ENCODE data around the gene KAZN.

DNA sequence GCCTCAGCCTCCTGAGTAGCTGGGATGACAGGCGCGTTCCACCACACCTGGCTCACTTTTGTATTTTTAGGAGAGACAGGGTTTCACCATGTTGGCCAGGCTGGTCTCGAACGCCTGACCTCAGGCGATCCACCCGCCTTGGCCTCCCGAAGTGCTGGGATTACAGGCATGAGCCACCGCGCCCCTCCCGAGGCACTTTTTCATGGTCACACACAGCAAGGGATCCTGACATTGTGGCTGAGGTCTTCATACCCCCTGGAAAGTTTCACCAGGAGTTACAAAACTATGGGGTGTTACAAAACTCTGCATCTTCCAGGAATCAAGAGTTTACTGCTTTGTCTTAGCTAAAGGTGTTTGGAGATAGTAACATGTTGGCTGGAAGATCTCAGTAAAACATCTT lies 320.8 kb downstream of the KAZN start:
- TF ChIP-seq, protein P1, sequence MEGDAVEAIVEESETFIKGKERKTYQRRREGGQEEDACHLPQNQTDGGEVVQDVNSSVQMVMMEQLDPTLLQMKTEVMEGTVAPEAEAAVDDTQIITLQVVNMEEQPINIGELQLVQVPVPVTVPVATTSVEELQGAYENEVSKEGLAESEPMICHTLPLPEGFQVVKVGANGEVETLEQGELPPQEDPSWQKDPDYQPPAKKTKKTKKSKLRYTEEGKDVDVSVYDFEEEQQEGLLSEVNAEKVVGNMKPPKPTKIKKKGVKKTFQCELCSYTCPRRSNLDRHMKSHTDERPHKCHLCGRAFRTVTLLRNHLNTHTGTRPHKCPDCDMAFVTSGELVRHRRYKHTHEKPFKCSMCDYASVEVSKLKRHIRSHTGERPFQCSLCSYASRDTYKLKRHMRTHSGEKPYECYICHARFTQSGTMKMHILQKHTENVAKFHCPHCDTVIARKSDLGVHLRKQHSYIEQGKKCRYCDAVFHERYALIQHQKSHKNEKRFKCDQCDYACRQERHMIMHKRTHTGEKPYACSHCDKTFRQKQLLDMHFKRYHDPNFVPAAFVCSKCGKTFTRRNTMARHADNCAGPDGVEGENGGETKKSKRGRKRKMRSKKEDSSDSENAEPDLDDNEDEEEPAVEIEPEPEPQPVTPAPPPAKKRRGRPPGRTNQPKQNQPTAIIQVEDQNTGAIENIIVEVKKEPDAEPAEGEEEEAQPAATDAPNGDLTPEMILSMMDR (conservative IDR thresholded peaks at IDR 0.05 in 1 of 2, IDR thresholded peaks at IDR 0.05 in 1 of 2; ENCODE audit: low read depth in 1 of 2, low read length in 2 of 2): no peak
- TF ChIP-seq EZH2 (IDR thresholded peaks at IDR 0.05; ENCODE audit: low read length, missing control alignments): no peak

All from fibroblast of lung (primary cell).